Umbilical cord (tissue), 2 donors: ENCODE measurements around the gene DLGAP1. TPM values are rescaled to one million over a fixed set of nuclear protein-coding genes. Genes with fewer than 3 reads are reported as not detected.
"Not testable (repeated sequence)": the region's sequence is repeated elsewhere in the genome, so short reads cannot be mapped to it uniquely, and the experiment has no call there.

Source experiments
- DNase-seq: peaks from one replicate; pipeline ENCODE4 v3.0.0-alpha.2; 2015; ENCODE audit warnings: low spot score
- total RNA-seq: library from RNA; depleted of rRNA; stranded (reverse); fragments of >200 nt; gene quantifications from one replicate; pipeline ENCODE4 v1.2.3, GENCODE V29; 2014; ENCODE audit warnings: low replicate concordance; ENCODE audit not compliant: insufficient read depth

Gene DLGAP1
- total RNA-seq, 1 donor from 2014 or later: 20.7 TPM

DNA sequence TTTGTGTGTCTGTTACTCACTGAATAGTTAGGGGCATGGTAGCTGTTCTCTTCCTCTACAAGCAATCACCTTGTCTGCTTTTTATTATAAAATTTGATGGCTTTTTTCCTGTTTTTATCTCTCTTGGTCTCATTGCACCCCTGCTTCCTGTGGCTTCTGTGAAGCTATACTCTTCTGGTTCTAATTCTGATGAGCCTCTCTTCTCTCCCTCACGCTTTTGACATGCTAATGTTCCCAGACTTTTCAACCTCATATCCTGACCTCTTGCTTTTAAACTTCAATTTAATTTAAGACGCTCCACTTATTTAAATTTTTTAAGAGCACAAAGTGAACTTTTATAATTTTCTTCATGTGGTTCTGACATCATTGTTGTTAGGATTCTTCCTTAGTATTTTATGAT lies 361.4 kb downstream of the DLGAP1 start:
- no peak for DNase-seq

DNA sequence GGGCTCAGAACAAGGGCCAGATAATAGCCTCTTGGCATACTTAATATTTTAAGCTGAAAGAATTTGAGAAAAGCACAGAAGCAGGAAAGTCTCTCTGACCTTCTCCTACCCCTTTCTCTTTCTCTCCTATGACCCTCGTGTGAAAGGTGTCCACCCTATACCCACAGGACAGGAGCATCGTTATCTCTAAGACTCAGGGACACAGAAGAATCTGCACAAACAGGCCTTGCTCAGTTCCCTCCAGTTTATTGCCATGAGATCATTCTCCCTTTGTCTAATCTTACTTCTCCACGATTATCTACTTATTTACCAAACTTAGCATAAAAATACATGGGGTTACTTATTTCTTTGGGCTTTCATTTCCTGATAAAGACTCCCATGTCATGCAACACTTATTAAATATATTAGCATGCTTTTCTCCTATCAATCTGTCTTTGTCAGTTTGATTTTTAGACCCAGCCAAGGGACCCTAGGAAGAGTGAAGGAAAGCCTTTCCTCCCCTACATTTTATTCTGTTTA lies 370.7 kb downstream of the DLGAP1 start:
- no peak for DNase-seq

DNA sequence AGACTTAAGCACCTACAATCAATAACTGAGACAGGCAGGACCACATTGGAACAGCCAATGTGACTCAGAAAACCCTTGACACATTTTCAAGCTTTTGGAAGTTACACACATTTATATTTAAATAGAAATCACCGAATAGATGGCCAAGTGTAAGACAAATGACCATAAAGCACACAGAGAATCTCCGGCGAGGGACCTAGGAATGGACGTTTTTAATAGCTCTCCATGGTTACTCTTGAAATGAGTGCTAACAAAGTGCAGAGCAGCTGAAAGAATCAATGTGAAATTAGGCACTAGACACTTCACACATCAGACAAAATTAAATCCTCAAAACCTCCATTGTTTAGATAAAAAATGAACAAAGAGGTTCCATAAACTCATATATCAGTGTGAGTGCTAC lies 376.9 kb downstream of the DLGAP1 start:
- DNase-seq: no peak

DNA sequence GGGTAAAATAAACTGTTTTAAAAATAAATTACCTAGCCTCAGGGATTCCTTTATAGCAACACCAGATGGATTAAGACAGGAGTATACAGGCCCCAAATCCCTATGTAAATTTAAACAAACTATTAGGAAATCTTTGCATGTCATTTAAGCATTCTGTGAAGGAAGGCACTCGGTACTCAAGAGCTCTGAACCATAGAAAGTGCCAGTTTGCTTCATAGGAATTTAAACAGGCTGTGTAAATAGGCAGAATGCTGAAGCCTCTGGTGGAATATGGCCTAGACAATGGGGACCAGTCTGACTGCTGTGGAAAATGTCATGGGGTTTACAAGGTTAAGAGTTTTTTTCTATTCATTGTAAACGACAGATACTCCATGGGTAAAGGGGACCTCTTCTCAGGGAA lies 377.4 kb downstream of the DLGAP1 start:
- DNase-seq: no peak

DNA sequence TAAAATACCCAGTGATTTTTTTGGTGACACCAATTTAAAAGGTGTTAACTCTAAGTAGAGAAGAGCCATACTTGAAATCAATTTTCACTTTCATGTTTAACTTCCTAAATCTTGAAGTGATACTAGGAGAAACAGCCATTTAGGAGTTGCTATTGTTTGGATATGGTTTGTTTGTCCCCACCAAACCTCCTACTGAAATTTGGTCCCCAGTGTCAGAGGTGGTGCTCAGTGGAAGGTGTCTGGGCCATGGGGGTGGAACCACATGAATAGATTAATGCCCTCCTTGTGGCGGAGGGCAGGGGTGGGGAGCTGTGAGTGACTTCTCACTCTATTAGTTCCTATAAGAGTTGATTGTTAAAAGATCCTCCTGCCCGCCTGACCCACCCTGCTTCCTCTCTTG lies 377.9 kb downstream of the DLGAP1 start:
- DNase-seq: no peak

DNA sequence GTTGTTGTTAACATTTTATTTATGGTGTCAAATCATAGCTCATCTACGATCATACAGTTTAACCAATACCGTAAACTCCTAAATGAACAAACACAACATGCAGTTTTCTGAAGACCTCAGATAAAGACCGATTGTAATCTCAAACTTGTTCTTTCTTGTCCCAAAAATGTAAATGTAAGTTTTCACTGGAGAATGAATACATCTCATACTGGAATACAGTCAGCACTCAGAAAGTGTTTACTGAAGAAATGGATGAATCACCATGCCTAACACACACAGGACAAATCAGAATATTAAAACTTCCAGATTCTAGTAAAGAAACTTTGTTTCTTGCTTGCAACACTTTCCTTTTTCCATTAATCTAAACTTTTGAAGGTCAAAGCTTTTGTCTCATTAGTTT lies 380.5 kb downstream of the DLGAP1 start:
- DNase-seq: peak; percentile 27

DNA sequence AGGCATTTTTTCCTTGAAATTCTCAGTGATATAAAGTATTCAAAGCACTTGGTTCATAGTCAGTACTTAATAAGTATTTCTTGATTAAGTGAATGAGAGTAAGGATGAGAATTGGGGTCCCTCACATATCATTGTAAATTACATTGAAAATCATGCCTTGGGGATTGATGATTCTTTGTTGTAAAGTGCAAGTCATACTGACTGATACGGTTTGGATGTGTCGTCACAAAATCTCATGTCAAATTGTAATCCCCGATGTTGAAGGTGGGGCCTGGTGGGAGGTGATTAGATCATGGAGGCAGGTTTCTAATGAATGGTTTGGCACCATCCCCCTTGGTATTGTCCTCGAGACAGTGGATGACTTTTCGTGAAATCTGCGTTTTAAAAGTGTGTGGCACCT lies 385.9 kb downstream of the DLGAP1 start:
- DNase-seq: no peak

DNA sequence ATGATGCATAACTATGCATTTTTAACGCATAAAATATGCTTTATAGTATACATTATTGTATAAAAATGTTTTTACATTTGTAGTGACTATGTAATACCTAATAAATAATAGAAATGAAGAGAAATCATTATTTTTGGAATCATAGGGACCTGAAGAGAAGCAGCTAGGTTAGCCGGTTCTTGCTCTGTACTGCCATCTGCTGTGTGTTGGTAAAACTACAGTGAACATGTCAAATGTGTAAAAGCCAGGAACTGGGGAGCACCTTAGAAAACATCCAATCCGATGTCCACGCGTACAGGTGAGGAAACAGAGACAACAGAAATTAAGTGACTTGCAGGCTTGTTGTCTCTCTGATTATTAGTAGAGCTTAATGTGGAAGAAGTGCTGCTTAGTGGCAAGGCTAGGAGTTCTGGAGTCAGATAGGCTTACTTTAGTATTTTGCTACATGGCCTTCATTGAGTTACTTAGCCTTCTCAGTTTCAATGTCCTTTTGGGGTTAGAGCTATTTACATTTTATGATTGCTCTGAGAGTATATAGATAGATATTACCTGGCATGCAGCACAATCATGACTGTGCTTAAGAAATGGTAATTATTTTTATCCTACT lies 386.5 kb downstream of the DLGAP1 start:
- peak; percentile 53 for DNase-seq

DNA sequence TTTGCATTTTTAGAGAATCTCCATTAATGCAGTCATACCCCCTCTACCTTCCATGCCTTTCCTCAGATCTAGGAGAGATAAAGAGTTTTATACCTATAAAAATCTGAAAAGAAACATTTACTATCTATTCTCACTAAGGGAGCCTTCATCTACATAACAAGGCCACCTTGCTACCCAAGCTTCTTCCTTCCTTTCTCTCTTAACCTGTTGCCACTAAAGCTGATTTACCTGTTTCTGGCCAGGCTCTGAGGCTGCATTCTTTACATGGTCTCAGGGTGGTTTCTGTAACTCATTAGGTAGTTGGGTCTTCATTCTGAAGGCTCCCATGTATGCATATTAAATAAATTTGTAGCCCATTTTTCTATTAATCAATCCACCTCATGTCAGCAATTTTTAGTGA lies 391.6 kb downstream of the DLGAP1 start:
- DNase-seq: no peak

DNA sequence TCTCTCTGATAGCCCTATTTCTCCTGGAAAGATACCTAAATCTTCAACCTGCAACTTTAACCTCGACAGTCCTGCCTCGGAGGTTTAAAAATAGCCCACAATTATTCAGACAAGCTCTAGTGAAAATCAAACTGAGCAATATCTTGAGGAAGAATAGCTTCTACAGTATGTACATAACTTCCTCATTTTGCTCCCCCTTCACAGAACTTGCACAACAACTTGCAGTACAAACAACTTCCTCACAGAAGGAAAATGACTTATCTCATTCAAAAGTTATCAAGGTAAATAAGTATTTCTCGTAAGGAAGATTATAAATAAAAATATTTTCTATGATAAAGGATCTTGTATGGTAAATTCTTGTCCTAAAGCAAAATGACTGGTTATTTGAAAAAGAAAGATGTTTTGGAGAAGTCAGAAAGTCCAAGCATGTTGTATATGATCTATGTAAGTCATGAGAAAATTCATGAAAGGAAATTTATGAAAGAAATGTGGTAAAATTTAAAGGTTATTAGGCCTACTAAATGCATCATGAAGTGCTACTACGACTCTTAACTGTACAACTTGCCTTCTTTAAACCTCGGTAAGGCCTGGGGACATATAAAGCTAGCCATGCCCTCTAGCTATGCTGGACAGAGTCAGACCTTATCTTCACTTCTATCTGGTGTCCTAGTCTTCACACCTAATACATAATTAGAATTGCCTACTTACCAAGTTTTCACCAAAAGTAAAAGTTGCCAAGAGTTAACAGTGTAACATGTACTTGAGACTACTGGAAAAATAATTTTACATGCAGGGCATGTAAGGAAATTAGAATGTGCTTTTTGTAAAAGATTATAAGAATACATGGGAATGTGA lies 394.5 kb downstream of the DLGAP1 start:
- no peak for DNase-seq

DNA sequence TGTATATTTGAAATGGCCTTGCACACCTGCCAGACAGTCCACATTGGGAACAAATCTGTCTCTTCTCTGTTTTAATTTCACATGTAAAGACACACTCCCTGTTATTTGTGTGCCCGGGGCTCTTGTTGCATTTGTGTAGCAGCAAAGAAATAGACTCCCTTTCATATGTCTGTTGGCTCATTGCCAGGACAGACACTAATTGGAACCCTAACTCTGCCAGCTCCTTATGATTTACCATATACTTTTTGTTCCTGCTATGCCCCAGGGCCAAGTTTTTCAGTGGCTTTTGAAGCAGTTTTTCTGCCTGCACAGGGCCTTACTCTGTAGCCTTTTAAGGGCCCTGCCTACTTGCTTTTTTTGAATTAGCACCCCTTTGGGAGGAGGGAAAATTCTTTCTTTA lies 396.9 kb downstream of the DLGAP1 start:
- peak; percentile 55 for DNase-seq

DNA sequence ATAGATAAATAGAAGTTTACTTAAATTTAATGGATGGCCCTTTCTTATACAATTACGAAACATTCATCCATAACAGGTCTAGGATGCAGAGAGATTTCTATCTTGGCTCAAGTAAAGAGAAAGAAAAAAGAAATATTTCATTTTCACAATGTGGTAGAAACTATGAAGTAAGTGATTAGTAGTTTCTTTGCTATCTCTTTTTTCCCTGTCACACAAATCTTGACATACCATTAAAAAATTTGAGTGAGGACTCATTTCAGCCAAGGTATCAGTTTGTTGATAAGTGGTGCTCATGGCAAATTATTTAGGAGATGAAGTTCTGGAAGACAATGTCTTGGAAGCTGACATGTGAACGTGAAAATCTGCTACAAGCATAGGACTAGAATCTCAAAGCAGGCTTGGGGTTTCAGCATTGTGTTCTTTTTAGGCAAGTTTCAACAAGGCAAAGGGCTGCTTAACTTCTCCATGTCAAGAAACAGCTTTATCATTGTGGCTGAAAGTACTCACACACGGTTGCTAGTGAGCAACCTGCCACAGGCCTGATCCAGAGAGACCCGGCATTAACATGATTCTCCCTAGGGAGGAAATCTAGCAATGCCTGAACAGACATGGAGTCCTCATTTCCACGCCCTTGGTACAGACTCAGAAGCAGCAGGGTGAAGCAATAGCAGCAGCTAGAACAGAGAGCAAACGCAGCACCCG lies 414.6 kb downstream of the DLGAP1 start:
- peak; percentile 58 for DNase-seq

DNA sequence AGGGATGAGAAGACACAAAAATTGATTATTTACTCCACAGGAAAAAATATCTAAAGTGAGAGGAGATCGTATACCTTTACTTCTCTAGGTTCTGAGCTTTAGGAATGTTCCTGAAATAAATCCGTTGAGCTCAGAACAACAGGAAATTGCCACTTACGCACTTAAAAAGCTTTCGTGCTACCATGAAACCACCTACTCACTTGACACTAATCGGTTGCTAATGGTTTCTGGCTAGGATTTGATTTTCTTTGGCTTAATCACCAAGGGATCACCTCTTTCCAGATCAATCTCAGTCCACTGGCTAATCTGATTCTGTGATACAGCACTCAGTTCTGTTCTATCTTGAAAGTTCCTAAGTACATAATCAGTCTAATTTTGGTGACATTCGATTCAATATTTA lies 419.6 kb downstream of the DLGAP1 start:
- no peak for DNase-seq

DNA sequence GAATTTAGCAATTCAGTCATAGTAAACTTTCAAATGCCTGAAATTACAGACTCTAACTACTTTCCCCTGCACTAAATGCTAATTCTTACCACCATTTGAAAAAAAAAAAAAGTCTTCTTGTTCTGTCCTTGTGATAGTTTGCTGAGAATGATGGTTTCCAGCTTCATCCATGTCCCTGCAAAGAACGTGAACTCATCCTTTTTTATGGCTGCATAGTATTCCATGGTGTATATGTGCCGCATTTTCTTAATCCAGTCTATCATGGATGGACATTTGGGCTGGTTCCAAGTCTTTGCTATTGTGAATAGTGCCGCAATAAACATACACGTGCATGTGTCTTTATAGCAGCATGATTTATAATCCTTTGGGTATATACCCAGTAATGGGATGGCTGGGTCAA lies 420.3 kb downstream of the DLGAP1 start:
- DNase-seq: not testable (repeated sequence)

DNA sequence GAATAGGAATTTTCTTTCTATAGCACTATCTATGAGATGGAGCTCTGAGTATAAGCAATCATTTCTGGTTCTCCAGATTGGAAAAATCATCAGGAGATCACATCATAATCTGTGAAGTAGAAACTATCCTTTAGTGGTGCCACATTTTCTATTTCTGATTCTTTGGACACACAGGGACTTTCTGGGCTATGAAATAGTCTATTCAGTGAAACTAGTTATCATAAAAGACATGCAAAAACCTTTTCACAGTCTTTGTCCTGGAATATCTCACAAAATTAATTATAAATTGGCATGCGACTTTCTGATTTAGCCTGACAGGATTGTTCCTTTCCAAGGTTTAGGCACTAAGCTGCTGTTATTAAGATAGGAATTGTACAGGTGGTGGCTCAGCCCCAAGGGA lies 428.6 kb downstream of the DLGAP1 start:
- no peak for DNase-seq

DNA sequence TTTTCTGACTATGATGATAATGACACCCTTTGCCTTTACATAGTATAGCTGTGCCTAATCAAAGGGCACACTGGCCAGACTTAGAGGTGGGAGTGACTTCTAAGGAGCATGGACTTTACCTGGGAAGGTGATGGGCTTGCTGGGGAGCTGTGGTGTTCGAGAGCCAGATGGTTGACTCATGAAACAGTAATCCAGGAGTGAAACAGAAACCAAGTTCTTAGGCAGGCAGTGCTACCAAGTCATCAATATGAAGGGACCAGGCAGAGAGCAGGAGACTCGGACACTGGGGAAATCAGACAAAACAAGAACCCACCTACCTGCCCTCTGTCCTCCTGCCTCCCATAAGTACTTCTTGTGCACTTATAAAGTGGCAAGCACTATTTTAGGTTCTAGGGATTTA lies 430.4 kb downstream of the DLGAP1 start:
- DNase-seq: no peak

DNA sequence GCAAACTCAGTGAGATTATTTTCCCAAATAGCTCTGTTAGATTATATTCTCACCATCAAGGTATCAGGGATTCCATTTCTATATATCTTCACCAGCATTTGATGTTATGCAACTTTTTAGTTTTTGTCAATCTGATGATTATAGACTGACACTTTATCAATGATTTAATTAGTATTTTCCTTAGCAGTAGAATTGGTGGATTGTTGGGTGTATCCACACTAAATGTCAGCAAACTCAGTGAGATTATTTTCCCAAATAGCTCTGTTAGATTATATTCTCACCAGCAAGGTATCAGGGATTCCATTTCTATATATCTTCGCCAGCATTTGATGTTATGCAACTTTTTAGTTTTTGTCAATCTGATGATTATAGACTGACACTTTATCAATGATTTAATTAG lies 432.4 kb downstream of the DLGAP1 start:
- DNase-seq: not testable (repeated sequence)

DNA sequence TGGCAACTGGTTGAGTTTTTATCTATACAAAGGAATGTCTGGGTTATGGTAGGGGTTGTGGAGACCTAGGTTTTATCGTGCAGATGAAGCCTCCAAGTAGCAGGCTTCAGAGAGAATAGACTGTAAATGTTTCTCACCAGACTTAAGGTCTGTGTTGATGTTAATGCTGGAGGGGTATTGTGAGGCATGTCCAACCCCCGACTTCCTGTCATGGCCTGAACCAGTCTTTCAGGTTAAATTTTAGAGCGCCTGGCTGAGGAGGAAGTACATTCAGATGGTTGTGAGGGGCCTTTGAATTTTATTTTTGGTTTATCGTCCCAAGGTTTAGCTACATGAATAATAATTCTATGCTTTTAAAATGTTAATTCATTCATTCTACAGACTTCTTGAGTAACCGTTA lies 435.1 kb downstream of the DLGAP1 start:
- no peak for DNase-seq

DNA sequence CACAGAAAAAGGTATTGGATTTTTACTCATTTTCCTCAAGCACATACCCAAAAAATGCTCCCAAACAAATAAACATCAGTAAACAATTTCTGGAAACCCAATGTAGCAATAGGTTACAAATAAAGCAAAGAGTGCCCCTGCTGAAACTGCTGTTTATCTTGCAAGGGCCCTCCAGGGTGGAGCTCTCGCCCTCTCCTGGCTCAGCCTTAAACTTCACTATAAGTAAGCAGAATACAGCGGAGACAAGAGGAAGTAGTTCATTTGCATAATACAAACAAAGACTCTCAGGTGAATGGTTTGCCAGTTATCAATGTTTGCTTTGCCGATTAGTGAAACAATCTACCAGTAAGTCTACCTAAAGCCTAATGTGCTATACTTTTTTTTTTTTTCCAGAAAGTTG lies 437.6 kb downstream of the DLGAP1 start:
- DNase-seq: no peak

DNA sequence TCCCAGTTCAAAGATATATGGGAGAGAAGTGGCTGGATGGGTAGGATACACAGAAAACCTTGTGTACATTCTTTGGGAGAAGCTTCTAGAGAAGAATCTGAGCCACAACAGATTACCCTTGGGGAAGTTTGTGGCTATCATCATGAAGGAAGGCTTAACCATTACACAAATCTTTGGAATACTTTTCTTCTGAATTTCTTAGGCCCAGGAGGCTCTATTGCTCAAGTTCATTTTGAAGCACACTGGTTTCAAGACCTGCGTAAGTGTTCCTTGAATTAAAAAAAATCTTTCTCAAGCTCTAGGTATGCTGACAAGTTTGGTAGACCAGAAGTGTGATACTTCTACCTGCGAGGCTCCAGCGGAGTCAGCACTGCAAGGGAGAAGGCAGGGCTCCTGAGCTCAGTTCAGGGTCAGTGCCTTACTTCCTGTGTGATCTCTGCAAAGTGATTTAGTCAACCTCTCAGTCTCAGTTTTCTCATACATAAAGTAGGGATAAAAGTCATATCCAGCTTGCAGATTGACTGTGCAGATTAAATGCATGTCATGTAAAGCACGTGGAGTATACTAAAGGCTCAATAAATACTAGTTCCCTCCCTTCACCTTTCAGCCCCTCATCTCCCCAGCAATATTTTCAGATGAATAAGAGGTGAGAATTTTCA lies 438.6 kb downstream of the DLGAP1 start:
- no peak for DNase-seq

DNA sequence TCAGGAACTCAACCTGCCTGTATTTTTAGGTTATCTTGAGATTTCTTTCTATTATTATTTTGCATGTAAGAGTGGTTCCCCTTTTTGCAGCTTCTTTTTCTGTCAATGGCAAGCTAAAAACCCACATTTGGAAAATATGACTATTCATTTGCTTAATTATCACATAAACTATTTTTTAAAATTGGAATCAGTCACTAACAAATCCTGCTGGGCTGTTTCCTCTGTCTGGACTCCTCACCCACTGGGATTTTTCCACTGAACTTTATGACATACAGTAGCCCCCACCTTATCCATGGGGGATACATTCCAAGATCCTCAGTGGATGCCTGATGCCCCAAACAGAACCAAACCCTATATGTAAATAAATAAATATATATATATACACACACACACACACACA lies 447.3 kb downstream of the DLGAP1 start:
- no peak for DNase-seq
